Measurements from ENCODE around the gene SMARCA2.

Gene SMARCA2

DNA sequence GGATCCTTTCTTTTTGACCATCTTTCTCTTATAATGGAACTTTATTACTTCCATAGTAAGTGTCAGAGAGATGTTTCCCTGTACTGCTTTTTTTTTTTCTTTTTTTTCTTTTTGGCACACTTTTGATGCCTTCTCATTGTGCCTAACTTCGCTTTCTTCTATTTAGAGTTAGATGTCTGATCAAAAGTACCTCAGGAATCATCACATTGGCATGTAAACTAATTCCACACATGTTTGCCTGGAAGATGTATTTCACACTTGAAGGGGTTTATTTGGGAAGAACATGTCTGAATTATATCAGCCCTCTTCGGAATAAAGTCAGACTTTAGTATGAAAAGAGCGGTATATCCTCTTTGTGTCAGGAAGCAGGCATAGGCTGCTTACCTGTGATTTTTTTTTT, 35.1 kb downstream of the SMARCA2 start:
- TF ChIP-seq, protein P1, sequence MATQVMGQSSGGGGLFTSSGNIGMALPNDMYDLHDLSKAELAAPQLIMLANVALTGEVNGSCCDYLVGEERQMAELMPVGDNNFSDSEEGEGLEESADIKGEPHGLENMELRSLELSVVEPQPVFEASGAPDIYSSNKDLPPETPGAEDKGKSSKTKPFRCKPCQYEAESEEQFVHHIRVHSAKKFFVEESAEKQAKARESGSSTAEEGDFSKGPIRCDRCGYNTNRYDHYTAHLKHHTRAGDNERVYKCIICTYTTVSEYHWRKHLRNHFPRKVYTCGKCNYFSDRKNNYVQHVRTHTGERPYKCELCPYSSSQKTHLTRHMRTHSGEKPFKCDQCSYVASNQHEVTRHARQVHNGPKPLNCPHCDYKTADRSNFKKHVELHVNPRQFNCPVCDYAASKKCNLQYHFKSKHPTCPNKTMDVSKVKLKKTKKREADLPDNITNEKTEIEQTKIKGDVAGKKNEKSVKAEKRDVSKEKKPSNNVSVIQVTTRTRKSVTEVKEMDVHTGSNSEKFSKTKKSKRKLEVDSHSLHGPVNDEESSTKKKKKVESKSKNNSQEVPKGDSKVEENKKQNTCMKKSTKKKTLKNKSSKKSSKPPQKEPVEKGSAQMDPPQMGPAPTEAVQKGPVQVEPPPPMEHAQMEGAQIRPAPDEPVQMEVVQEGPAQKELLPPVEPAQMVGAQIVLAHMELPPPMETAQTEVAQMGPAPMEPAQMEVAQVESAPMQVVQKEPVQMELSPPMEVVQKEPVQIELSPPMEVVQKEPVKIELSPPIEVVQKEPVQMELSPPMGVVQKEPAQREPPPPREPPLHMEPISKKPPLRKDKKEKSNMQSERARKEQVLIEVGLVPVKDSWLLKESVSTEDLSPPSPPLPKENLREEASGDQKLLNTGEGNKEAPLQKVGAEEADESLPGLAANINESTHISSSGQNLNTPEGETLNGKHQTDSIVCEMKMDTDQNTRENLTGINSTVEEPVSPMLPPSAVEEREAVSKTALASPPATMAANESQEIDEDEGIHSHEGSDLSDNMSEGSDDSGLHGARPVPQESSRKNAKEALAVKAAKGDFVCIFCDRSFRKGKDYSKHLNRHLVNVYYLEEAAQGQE (IDR thresholded peaks at IDR 0.05; ENCODE audit: insufficient read depth in 1 of 2, low read depth in 2 of 2, low read length in 2 of 2), result no peak
- TF ChIP-seq SIN3A (IDR thresholded peaks at IDR 0.05; ENCODE audit: borderline replicate concordance, insufficient read depth, low read length) (no peak), POLR2AphosphoS5 (IDR thresholded peaks at IDR 0.05; ENCODE audit: low read depth, low read length) (no peak), FOXP2 (optimal IDR thresholded peaks at IDR 0.05; ENCODE audit: borderline replicate concordance, extremely low read depth, extremely low read length, insufficient read depth) (no peak), TAF1 (IDR thresholded peaks at IDR 0.05; ENCODE audit: borderline replicate concordance, insufficient read depth, low read length) (no peak)

DNA sequence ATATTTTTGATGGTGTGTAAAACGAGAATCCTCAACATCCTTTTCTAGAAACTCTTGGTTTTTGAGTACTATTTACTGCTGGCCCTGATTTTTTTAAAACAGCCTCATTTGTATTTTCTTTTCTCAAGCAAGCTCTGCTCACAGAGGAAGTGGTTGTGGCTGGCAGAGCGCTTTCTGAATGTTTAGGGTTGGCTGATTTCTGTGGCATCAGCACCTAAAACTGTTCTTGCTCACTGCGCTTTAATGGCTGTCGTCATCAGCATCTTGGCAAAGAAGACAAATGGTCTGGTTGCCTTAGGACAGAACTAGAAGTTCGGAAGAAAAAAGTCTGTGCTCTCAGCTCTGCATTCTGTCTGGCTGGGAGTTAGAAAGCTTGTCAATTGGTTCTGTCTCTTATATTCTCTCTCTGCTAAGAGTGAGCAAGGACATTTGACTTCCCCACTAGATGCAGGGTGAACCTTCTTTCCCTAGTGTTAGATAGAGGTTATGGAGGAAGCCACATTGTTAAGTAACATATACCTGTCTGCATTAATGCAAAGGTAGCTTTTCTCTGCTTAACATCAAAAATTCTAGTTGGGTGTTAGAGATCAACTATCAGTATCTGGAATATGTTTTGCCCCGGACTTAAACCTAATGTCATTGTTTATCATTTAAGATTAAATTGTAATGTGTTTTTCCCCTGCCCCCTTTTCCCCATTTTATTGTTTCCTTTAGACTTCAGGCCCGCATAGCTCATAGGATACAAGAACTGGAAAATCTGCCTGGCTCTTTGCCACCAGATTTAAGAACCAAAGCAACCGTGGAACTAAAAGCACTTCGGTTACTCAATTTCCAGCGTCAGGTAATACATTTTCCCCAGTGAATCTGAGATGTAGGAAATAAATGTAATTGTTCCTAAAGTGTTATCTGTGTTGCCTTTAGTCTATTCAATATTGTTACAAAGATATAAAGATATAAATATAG, 39.0 kb downstream of the SMARCA2 start:
- no peak for TF ChIP-seq TAF1 (IDR thresholded peaks at IDR 0.05; ENCODE audit: borderline replicate concordance, insufficient read depth, low read length)
- no peak for TF ChIP-seq SIN3A (IDR thresholded peaks at IDR 0.05; ENCODE audit: borderline replicate concordance, insufficient read depth, low read length)
- no peak for TF ChIP-seq POLR2AphosphoS5 (IDR thresholded peaks at IDR 0.05; ENCODE audit: low read depth, low read length)
- TF ChIP-seq FOXP2 (optimal IDR thresholded peaks at IDR 0.05; ENCODE audit: borderline replicate concordance, extremely low read depth, extremely low read length, insufficient read depth), result no peak
- TF ChIP-seq, protein P1 (IDR thresholded peaks at IDR 0.05; ENCODE audit: insufficient read depth in 1 of 2, low read depth in 2 of 2, low read length in 2 of 2), result no peak

DNA sequence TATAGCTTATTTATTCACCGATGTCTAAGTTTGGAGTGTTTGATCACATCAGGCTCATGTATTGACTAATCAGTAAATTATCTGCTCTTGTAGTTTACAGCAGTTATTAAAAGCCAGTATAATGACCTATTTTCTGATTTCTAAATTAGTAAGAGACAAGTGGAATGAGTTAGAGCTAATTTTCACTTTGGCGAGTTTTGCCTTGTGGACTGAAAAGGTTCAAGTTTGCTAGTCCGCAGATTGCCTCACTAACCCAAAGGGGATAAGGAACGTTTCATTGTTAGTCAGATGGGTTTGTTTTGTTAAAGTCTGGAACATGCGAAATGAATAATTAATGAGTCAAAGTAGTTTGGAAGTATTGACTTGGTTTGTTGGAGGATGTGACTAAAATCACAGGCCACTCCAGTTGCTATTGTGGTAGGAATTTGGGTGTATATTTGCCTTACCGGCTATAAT, 40.1 kb downstream of the SMARCA2 start:
- TF ChIP-seq POLR2AphosphoS5 (IDR thresholded peaks at IDR 0.05; ENCODE audit: low read depth, low read length) (no peak), TAF1 (IDR thresholded peaks at IDR 0.05; ENCODE audit: borderline replicate concordance, insufficient read depth, low read length) (no peak), SIN3A (IDR thresholded peaks at IDR 0.05; ENCODE audit: borderline replicate concordance, insufficient read depth, low read length) (no peak), FOXP2 (optimal IDR thresholded peaks at IDR 0.05; ENCODE audit: borderline replicate concordance, extremely low read depth, extremely low read length, insufficient read depth) (no peak)
- TF ChIP-seq, protein P1 (IDR thresholded peaks at IDR 0.05; ENCODE audit: insufficient read depth in 1 of 2, low read depth in 2 of 2, low read length in 2 of 2), result no peak

DNA sequence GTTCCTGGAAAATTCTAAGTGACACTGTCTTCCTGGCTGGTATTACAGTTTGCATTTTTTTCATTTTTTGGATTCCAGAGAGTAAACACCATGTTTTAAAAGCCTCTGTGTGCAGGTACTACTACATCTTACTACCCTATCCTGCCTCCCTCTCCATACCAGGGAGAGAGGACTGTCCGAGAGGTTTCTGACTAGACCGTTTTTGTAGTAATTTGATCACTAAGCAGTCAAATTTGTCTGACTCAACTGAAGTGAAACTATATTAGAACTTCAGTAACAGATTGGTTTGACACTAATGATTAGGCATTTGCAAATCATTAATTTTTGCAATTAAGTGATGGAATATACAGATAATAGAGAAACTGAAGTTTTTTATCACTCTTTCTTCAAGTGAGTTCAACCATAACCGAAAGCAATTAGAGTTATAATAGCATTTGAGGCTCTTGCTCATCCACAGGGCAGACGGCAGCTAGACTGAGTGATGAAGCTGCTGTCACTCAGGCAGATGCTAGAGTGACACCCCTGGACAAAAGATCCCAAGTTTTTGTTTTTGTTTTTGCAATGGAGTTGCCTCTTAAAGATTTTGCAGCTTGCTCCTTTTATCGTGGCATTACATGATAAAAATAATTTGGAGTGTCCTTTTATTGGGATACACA, 44.3 kb downstream of the SMARCA2 start:
- TF ChIP-seq SIN3A (IDR thresholded peaks at IDR 0.05; ENCODE audit: borderline replicate concordance, insufficient read depth, low read length) (no peak), POLR2AphosphoS5 (IDR thresholded peaks at IDR 0.05; ENCODE audit: low read depth, low read length) (no peak), FOXP2 (optimal IDR thresholded peaks at IDR 0.05; ENCODE audit: borderline replicate concordance, extremely low read depth, extremely low read length, insufficient read depth) (no peak)

DNA sequence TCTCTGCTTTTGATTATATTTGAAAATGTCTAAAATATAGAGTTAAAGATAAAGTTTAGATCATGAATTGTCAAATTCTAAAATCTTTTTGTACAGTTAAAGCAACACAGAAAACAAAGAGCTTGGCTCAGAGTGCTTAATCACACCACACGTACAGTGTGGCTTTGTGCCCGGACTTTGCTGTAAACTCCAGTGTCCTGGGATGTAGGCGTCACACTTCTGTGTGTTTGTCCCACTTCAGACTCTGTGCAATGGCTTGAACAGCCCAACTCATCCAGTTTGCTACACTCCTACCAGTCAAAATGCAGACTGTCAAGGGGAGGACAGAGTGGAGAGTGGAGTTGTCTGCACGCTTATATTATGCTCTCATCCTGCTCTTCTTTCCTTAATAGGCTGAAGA, 45.3 kb downstream of the SMARCA2 start:
- no peak for TF ChIP-seq FOXP2 (optimal IDR thresholded peaks at IDR 0.05; ENCODE audit: borderline replicate concordance, extremely low read depth, extremely low read length, insufficient read depth)
- no peak for TF ChIP-seq SIN3A (IDR thresholded peaks at IDR 0.05; ENCODE audit: borderline replicate concordance, insufficient read depth, low read length)
- TF ChIP-seq TAF1 (IDR thresholded peaks at IDR 0.05; ENCODE audit: borderline replicate concordance, insufficient read depth, low read length), result no peak
- no peak for TF ChIP-seq POLR2AphosphoS5 (IDR thresholded peaks at IDR 0.05; ENCODE audit: low read depth, low read length)
- TF ChIP-seq, protein P1 (IDR thresholded peaks at IDR 0.05; ENCODE audit: insufficient read depth in 1 of 2, low read depth in 2 of 2, low read length in 2 of 2), result no peak
